WTC11 (cell line): ENCODE results near the gene EREG. TPM values are rescaled to one million over a fixed set of nuclear protein-coding genes. Genes with fewer than 3 reads are reported as not detected.

Experiments used
- ATAC-seq: fragments of 200-7000 bp; cut with Tn5 transposase; 2 replicates; pipeline ENCODE4 v1.10.0; 2021; ENCODE audit warnings: mild to moderate bottlenecking, moderate library complexity
- CTCF ChIA-PET: fragments of 300-600 bp; sonication (Branson Sonifier 250); formaldehyde crosslinking; loops from one replicate; lab custom pipeline; 2021; ENCODE audit warnings: antibody characterized with exemption; lab: Charles Lee
- POLR2A ChIA-PET: fragments of 350-600 bp; sonication (Branson Sonifier 250); formaldehyde crosslinking; loops from one replicate; lab custom pipeline; 2021; ENCODE audit warnings: antibody characterized with exemption; lab: Charles Lee
- DNase-seq: peaks from one replicate; pipeline ENCODE4 v3.0.0; 2021; ENCODE audit warnings: low spot score
- H3K27ac Mint-ChIP-seq: 2 replicates; pipeline ENCODE4 v1.8.0; 2021; ENCODE audit warnings: mixed read lengths
- H3K27me3 Mint-ChIP-seq: 2 replicates; pipeline ENCODE4 v1.8.0; 2021; ENCODE audit warnings: low read depth, mild to moderate bottlenecking, moderate library complexity, mixed read lengths
- H3K36me3 Mint-ChIP-seq: 2 replicates; pipeline ENCODE4 v1.8.0; 2021; ENCODE audit warnings: mixed read lengths
- H3K4me1 Mint-ChIP-seq: 2 replicates; pipeline ENCODE4 v1.8.0; 2022; ENCODE audit warnings: mixed read lengths
- H3K4me3 Mint-ChIP-seq: 2 replicates; pipeline ENCODE4 v1.8.0; 2021; ENCODE audit warnings: mild to moderate bottlenecking, moderate library complexity, mixed read lengths
- H3K9me3 Mint-ChIP-seq: 2 replicates; pipeline ENCODE4 v1.8.0; 2021; ENCODE audit warnings: mixed read lengths
- ATF3 ChIP-seq: sonication (generic); formaldehyde crosslinking; conservative IDR thresholded peaks from 2 replicates; pipeline ENCODE4 v1.8.1; 2022; ENCODE audit warnings: mild to moderate bottlenecking, missing genetic modification reagents
- ELF4 ChIP-seq: sonication (generic); formaldehyde crosslinking; IDR thresholded peaks from 2 replicates; pipeline ENCODE4 v1.8.1; 2022; ENCODE audit warnings: low read depth, mild to moderate bottlenecking, moderate library complexity, missing genetic modification reagents
- ESRRA ChIP-seq: sonication (generic); formaldehyde crosslinking; IDR thresholded peaks from 2 replicates; pipeline ENCODE4 v1.8.1; 2022; ENCODE audit warnings: mild to moderate bottlenecking, missing genetic modification reagents, borderline replicate concordance
- FOXP1 ChIP-seq: sonication (generic); formaldehyde crosslinking; IDR thresholded peaks from 2 replicates; pipeline ENCODE4 v1.8.0; 2022; ENCODE audit warnings: missing genetic modification reagents, mild to moderate bottlenecking, moderate library complexity, borderline replicate concordance
- GRHL2 ChIP-seq: fragments of 250-450 bp; sonication (Bioruptor Pico); IDR thresholded peaks from 2 replicates; pipeline ENCODE4 v1.8.0; 2022; ENCODE audit warnings: mild to moderate bottlenecking, moderate library complexity; ENCODE audit not compliant: insufficient replicate concordance, severe bottlenecking
- HMGXB4 ChIP-seq: sonication (generic); formaldehyde crosslinking; IDR thresholded peaks from 2 replicates; pipeline ENCODE4 v1.8.1; 2023; ENCODE audit warnings: mild to moderate bottlenecking, moderate library complexity, missing genetic modification reagents
- JAZF1 ChIP-seq: fragments of 250-450 bp; sonication (Bioruptor Pico); IDR thresholded peaks from 2 replicates; pipeline ENCODE4 v1.9.0; 2021; ENCODE audit warnings: moderate library complexity, mild to moderate bottlenecking, inconsistent platforms
- KAT7 ChIP-seq: sonication (generic); formaldehyde crosslinking; IDR thresholded peaks from 2 replicates; pipeline ENCODE4 v1.8.1; 2023; ENCODE audit warnings: missing genetic modification reagents, mild to moderate bottlenecking, borderline replicate concordance
- MYBL2 ChIP-seq: sonication (generic); formaldehyde crosslinking; IDR thresholded peaks from 2 replicates; pipeline ENCODE4 v1.8.1; 2023; ENCODE audit warnings: mild to moderate bottlenecking, moderate library complexity, missing genetic modification reagents
- NFYB ChIP-seq: sonication (generic); formaldehyde crosslinking; conservative IDR thresholded peaks from 2 replicates; pipeline ENCODE4 v1.8.0; 2022; ENCODE audit warnings: low read depth, missing genetic modification reagents
- SMAD3 ChIP-seq: sonication (generic); formaldehyde crosslinking; IDR thresholded peaks from 2 replicates; pipeline ENCODE4 v1.8.0; 2022; ENCODE audit warnings: missing genetic modification reagents, mild to moderate bottlenecking, borderline replicate concordance
- SP1 ChIP-seq: sonication (generic); formaldehyde crosslinking; conservative IDR thresholded peaks from 2 replicates; pipeline ENCODE4 v1.8.1; 2022; ENCODE audit warnings: missing genetic modification reagents
- ZBTB21 ChIP-seq: sonication (generic); formaldehyde crosslinking; IDR thresholded peaks from 2 replicates; pipeline ENCODE4 v1.8.1; 2023; ENCODE audit warnings: mild to moderate bottlenecking, missing genetic modification reagents, borderline replicate concordance
- ZMAT4 ChIP-seq: fragments of 250-450 bp; sonication (Bioruptor Pico); IDR thresholded peaks from 2 replicates; pipeline ENCODE4 v1.9.0; 2021; ENCODE audit warnings: mild to moderate bottlenecking
- ZNF416 ChIP-seq: fragments of 250-450 bp; sonication (Bioruptor Pico); IDR thresholded peaks from 2 replicates; pipeline ENCODE4 v1.9.0; 2021; ENCODE audit warnings: mild to moderate bottlenecking, inconsistent platforms
- ZNF671 ChIP-seq: fragments of 250-450 bp; sonication (Bioruptor Pico); IDR thresholded peaks from 2 replicates; pipeline ENCODE4 v1.8.0; 2021; ENCODE audit warnings: mild to moderate bottlenecking
- total RNA-seq: library from RNA; stranded (reverse); gene quantifications from 3 replicates; pipeline ENCODE4 v1.2.3, GENCODE V29; 2021
- TF ChIP-seq, protein P1 (sequence below): sonication (generic); formaldehyde crosslinking; IDR thresholded peaks from 2 replicates; pipeline ENCODE4 v1.8.1; 2022; ENCODE audit warnings: mild to moderate bottlenecking, missing genetic modification reagents, moderate library complexity, borderline replicate concordance
- TF ChIP-seq, protein P2 (sequence below): sonication (generic); formaldehyde crosslinking; IDR thresholded peaks from 2 replicates; pipeline ENCODE4 v1.8.0; 2022; ENCODE audit warnings: mild to moderate bottlenecking, missing genetic modification reagents
- TF ChIP-seq, protein P3 (sequence below): sonication (generic); formaldehyde crosslinking; IDR thresholded peaks from 2 replicates; pipeline ENCODE4 v1.8.0; 2022; ENCODE audit warnings: mild to moderate bottlenecking, missing genetic modification reagents
- TF ChIP-seq, protein P4 (sequence below): fragments of 250-450 bp; sonication (Bioruptor Pico); IDR thresholded peaks from 2 replicates; pipeline ENCODE4 v2.1.2; 2022; ENCODE audit warnings: mild to moderate bottlenecking, moderate library complexity
- TF ChIP-seq, protein P5 (sequence below): sonication (generic); formaldehyde crosslinking; IDR thresholded peaks from 2 replicates; pipeline ENCODE4 v1.8.1; 2023; ENCODE audit warnings: mild to moderate bottlenecking, missing genetic modification reagents, moderate library complexity

The EREG gene
- total RNA-seq, 1 experiment from 2014 or later = 0.09 TPM

- ATAC-seq (no peak), DNase-seq (no peak)
- no peak overlapping the region for H3K4me3 Mint-ChIP-seq
- H3K4me1 Mint-ChIP-seq = peaks cover 13% of the 10 kb centered on the region
- ChIA-PET POLR2A (no interaction called here), CTCF (no interaction called here)
- no peaks in the 10 kb centered on the region for H3K36me3 Mint-ChIP-seq
- TF ChIP-seq ZBTB21 (CRISPR knock-in tag) (no peak), NFYB (CRISPR knock-in tag) (no peak), ZMAT4 (CRISPR knock-in tag) (no peak), SMAD3 (CRISPR knock-in tag) (no peak), GRHL2 (CRISPR knock-in tag) (no peak), ATF3 (CRISPR knock-in tag) (no peak), ZNF416 (CRISPR knock-in tag) (no peak), SP1 (CRISPR knock-in tag) (no peak)
- TF ChIP-seq, protein P1, sequence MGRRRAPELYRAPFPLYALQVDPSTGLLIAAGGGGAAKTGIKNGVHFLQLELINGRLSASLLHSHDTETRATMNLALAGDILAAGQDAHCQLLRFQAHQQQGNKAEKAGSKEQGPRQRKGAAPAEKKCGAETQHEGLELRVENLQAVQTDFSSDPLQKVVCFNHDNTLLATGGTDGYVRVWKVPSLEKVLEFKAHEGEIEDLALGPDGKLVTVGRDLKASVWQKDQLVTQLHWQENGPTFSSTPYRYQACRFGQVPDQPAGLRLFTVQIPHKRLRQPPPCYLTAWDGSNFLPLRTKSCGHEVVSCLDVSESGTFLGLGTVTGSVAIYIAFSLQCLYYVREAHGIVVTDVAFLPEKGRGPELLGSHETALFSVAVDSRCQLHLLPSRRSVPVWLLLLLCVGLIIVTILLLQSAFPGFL (CRISPR knock-in tag) = no peak
- TF ChIP-seq, protein P2, sequence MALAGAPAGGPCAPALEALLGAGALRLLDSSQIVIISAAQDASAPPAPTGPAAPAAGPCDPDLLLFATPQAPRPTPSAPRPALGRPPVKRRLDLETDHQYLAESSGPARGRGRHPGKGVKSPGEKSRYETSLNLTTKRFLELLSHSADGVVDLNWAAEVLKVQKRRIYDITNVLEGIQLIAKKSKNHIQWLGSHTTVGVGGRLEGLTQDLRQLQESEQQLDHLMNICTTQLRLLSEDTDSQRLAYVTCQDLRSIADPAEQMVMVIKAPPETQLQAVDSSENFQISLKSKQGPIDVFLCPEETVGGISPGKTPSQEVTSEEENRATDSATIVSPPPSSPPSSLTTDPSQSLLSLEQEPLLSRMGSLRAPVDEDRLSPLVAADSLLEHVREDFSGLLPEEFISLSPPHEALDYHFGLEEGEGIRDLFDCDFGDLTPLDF = no peak
- no peaks in the 10 kb centered on the region for H3K9me3 Mint-ChIP-seq
- no peak overlapping the region for H3K27ac Mint-ChIP-seq
- H3K27me3 Mint-ChIP-seq = peaks cover 31% of the 10 kb centered on the region
Observed at GRCh38 chr4:74367656-74368290, 2.8 kb downstream of the EREG start.

- Mint-ChIP-seq H3K4me1 (peaks cover 13% of the 10 kb centered on the region), H3K36me3 (no peaks in the 10 kb centered on the region)
- no peak for TF ChIP-seq ZNF671 (CRISPR knock-in tag)
- TF ChIP-seq KAT7 (CRISPR knock-in tag) = no peak
- TF ChIP-seq HMGXB4 = no peak
- TF ChIP-seq MYBL2 = no peak
- TF ChIP-seq, protein P3, sequence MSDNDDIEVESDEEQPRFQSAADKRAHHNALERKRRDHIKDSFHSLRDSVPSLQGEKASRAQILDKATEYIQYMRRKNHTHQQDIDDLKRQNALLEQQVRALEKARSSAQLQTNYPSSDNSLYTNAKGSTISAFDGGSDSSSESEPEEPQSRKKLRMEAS (CRISPR knock-in tag) = no peak
- no peak for TF ChIP-seq JAZF1 (CRISPR knock-in tag)
- no peak for TF ChIP-seq ESRRA
- TF ChIP-seq, protein P4, sequence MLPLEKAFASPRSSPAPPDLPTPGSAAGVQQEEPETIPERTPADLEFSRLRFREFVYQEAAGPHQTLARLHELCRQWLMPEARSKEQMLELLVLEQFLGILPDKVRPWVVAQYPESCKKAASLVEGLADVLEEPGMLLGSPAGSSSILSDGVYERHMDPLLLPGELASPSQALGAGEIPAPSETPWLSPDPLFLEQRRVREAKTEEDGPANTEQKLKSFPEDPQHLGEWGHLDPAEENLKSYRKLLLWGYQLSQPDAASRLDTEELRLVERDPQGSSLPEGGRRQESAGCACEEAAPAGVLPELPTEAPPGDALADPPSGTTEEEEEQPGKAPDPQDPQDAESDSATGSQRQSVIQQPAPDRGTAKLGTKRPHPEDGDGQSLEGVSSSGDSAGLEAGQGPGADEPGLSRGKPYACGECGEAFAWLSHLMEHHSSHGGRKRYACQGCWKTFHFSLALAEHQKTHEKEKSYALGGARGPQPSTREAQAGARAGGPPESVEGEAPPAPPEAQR (CRISPR knock-in tag) = no peak
- TF ChIP-seq FOXP1 (CRISPR knock-in tag) = no peak
- TF ChIP-seq, protein P5, sequence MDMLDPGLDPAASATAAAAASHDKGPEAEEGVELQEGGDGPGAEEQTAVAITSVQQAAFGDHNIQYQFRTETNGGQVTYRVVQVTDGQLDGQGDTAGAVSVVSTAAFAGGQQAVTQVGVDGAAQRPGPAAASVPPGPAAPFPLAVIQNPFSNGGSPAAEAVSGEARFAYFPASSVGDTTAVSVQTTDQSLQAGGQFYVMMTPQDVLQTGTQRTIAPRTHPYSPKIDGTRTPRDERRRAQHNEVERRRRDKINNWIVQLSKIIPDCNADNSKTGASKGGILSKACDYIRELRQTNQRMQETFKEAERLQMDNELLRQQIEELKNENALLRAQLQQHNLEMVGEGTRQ (CRISPR knock-in tag) = no peak
- TF ChIP-seq ELF4 (CRISPR knock-in tag) = no peak
- TF ChIP-seq, all 79 proteins: peak for 0
- no peak for ATAC-seq
- no peak overlapping the region for H3K4me3 Mint-ChIP-seq
- no peak overlapping the region for H3K27ac Mint-ChIP-seq
- peaks cover 27% of the 10 kb centered on the region for H3K27me3 Mint-ChIP-seq
- no peak for DNase-seq
- no peaks in the 10 kb centered on the region for H3K9me3 Mint-ChIP-seq
- POLR2A ChIA-PET = no interaction called here
- CTCF ChIA-PET = no interaction called here
Observed at GRCh38 chr4:74368596-74368995, 3.7 kb downstream of the EREG start.
